Stomach (tissue), 4 donors: ENCODE results near the gene F11R.

Experiments
- EP300 ChIP-seq: sonication (generic); formaldehyde crosslinking; IDR thresholded peaks from one replicate; pipeline ENCODE4 v1.6.1; 2017; ENCODE audit warnings: antibody characterized with exemption
- POLR2A ChIP-seq, 4 donors: fragments of 450-650 bp; IDR thresholded peaks; one replicate each; pipeline ENCODE4 v1.6.1; 2016; ENCODE audit warnings: antibody characterized with exemption in 4 of 4, control low read depth in 2 of 4, mild to moderate bottlenecking in 1 of 4, moderate library complexity in 1 of 4
- POLR2AphosphoS5 ChIP-seq, 3 donors: sonication (generic); formaldehyde crosslinking; IDR thresholded peaks; one replicate each; pipeline ENCODE4 v1.6.1; 2016; ENCODE audit warnings: antibody characterized with exemption in 3 of 3
- TF ChIP-seq, protein P1 (sequence below), 7 experiments: fragments of 450-650 bp in 4 of 7; fragments of 200-600 bp in 3 of 7; sonication (generic) in 3 of 7; IDR thresholded peaks; one replicate each; pipeline ENCODE4 v1.5.1; 2016 to 2019; ENCODE audit warnings: antibody characterized with exemption in 7 of 7, control low read depth in 2 of 7, mild to moderate bottlenecking in 1 of 7

DNA sequence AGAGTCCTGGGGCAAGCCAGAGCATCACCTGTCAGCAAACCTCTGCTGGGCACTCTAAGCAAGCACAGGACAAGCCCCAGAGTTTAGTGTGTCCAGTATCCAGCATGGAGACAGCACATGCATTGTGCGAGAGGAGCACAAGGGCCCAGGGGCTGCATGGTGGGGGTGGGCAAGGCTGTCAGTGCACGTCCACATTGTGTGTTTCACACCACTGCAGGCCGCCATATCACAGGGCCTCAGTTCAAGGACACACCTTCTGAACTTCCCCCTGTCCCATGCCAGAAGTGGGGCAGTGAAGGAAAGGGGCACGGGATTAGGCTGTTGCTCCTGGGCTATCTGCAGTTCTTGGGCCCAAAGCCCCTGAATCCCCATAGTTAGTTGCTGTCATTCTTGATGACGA, 18.6 kb upstream of the F11R start:
- TF ChIP-seq POLR2A (IDR thresholded peaks at IDR 0.05), result no peak
- TF ChIP-seq, protein P1, sequence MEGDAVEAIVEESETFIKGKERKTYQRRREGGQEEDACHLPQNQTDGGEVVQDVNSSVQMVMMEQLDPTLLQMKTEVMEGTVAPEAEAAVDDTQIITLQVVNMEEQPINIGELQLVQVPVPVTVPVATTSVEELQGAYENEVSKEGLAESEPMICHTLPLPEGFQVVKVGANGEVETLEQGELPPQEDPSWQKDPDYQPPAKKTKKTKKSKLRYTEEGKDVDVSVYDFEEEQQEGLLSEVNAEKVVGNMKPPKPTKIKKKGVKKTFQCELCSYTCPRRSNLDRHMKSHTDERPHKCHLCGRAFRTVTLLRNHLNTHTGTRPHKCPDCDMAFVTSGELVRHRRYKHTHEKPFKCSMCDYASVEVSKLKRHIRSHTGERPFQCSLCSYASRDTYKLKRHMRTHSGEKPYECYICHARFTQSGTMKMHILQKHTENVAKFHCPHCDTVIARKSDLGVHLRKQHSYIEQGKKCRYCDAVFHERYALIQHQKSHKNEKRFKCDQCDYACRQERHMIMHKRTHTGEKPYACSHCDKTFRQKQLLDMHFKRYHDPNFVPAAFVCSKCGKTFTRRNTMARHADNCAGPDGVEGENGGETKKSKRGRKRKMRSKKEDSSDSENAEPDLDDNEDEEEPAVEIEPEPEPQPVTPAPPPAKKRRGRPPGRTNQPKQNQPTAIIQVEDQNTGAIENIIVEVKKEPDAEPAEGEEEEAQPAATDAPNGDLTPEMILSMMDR (IDR thresholded peaks at IDR 0.05), result no peak
- no peak for TF ChIP-seq POLR2AphosphoS5 (IDR thresholded peaks at IDR 0.05)
- TF ChIP-seq EP300, result no peak
